Fibroblast of villous mesenchyme (primary cell): ENCODE data around the gene PITX2. TPM values are rescaled to one million over a fixed set of nuclear protein-coding genes. Genes with fewer than 3 reads are reported as not detected.

Experiments
- DNase-seq: peaks from one replicate; pipeline ENCODE4 v3.0.0-alpha.2; 2010; ENCODE audit warnings: low read depth
- H3K4me3 ChIP-seq: 2 replicates; pipeline ENCODE4 v1.5.1; 2011; ENCODE audit warnings: low read depth, mild to moderate bottlenecking, low read length
- total RNA-seq: library from RNA; depleted of rRNA; stranded (reverse); fragments of >200 nt; gene quantifications from 2 replicates; pipeline ENCODE4 v1.2.3, GENCODE V29; 2012
- TF ChIP-seq, protein P1 (sequence below): IDR thresholded peaks from 2 replicates; pipeline ENCODE4 v1.5.1; 2012; ENCODE audit warnings: low read depth, mild to moderate bottlenecking, low read length; ENCODE audit not compliant: insufficient read depth

PITX2 gene
- total RNA-seq, 1 donor: 7.8 TPM

DNA sequence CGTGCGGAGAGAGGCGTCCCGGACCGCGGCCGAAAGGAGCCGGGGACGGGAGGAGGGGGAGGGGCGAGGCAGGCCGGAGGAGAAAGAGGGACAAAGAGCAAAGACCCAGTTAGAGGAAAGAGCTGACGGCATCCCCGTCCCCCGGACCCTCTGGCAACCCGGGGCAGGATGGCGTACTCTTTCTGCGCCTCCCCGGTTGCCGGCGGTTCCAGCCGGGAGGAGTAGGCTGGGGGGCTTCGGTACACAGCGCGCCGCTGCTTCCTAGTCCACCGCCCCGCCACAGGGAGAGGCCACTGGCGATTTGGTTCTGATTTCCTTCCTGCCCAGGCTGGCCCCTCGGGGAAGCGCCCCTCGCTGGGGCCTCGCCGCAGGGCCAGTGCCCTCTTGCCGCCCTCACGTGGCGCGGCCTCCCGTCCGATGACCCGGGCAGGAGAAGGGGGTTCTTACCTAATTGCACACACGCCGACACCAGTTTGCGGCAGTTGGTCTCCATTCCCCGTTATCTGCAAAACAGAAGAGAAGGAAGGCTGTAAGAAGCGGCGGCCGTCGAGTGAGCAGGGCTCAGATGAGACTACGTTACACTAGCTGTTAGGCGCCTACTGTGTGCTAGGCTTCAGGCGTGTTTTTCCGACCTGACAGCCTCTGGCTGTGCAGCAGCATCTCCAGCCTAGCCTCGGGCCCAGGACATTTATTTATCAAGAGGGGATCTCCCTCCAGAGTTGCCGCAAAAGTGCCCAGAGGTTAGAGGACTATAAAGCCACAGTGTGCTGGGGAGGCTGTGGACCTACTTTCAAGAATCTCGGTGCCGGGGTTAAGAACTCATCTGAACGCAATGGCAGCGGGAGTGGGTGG lies 9.9 kb upstream of the PITX2 start:
- peak; percentile 55 for DNase-seq
- TF ChIP-seq, protein P1, sequence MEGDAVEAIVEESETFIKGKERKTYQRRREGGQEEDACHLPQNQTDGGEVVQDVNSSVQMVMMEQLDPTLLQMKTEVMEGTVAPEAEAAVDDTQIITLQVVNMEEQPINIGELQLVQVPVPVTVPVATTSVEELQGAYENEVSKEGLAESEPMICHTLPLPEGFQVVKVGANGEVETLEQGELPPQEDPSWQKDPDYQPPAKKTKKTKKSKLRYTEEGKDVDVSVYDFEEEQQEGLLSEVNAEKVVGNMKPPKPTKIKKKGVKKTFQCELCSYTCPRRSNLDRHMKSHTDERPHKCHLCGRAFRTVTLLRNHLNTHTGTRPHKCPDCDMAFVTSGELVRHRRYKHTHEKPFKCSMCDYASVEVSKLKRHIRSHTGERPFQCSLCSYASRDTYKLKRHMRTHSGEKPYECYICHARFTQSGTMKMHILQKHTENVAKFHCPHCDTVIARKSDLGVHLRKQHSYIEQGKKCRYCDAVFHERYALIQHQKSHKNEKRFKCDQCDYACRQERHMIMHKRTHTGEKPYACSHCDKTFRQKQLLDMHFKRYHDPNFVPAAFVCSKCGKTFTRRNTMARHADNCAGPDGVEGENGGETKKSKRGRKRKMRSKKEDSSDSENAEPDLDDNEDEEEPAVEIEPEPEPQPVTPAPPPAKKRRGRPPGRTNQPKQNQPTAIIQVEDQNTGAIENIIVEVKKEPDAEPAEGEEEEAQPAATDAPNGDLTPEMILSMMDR: no peak

DNA sequence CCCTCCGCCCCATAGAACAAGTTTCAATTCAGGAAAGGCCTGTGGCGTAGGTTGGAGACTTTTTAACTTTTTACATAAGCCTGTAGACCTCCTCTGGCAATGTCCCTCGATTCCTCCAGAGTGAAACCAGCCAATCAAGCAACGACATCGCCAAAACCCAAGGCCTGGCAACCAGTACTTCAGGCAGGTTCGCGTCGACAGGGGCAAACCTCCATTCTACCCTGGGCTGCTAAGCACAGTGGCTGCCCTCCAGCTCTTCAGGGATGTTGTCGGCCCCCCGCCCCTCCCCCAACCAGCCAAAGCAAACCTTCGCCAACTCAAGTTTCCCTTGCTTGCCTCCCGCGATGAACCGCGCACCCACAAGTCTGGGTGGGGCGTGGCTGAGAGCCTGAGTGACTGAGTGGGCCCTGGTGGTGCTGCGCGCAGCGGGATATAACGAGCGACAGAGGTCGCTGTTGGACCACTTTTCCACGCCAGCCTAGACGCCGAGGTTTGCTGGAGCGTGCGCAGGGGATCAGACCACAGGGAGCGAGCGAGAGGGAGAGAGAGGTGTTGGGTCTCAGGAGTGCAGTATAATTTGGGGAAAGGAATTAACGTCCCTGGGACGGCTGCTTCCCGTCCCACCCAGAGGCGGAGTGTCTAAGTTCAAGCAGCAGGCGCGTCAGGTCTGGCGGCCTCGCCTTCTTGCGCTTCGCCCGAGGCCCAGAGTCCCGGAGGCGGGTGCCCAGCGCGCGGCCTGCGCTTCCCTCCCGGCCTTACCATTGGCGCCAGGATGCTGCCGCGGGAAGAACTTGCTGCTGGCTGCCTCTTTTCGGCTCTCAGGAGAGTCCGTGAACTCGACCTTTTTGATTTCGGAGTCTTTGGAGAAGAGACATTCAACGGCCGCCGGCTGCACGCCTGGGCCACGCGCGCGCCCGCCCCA lies 9.0 kb upstream of the PITX2 start:
- peak; percentile 97 for DNase-seq
- peak overlapping the region; percentile 78 for H3K4me3 ChIP-seq
- TF ChIP-seq, protein P1: peak; percentile 88

More for the DNA sequence above, 9.9 kb upstream of the PITX2 start:
- peak overlapping the region; percentile 78 for H3K4me3 ChIP-seq

DNA sequence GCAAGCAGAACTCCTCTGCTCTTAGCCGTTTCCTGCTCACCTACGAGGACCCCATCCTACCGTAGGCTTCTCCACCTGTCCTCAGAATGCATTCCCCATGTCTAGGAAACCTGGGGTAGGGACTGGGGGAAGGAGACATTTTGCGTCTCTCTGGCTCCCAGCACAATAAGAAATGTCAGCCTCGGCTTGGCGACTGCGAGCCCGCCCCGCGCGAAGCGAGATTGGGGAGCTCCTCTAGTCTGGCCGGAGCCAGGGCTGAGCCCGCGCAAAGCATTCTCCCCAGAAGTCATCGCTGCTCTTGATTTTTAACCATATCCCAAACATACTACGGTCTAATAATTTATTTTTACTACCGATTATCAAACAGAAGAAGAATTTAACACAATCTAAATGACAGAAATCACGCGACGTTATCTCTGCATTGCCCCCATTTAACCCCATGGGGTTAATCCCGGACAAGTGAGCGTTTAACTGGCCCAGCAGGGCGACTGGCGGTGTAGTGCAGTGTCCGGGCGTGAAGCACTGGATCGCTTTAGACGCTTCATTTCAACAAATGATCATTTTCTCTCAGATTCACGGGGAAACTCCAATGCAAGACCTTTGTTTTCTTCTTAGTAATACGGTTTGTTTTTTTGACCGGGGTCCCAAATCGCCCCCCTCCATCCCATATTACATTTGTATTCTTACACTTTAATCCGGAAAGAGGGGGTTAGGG lies 8.0 kb upstream of the PITX2 start:
- TF ChIP-seq, protein P1: no peak
- DNase-seq: peak; percentile 59

DNA sequence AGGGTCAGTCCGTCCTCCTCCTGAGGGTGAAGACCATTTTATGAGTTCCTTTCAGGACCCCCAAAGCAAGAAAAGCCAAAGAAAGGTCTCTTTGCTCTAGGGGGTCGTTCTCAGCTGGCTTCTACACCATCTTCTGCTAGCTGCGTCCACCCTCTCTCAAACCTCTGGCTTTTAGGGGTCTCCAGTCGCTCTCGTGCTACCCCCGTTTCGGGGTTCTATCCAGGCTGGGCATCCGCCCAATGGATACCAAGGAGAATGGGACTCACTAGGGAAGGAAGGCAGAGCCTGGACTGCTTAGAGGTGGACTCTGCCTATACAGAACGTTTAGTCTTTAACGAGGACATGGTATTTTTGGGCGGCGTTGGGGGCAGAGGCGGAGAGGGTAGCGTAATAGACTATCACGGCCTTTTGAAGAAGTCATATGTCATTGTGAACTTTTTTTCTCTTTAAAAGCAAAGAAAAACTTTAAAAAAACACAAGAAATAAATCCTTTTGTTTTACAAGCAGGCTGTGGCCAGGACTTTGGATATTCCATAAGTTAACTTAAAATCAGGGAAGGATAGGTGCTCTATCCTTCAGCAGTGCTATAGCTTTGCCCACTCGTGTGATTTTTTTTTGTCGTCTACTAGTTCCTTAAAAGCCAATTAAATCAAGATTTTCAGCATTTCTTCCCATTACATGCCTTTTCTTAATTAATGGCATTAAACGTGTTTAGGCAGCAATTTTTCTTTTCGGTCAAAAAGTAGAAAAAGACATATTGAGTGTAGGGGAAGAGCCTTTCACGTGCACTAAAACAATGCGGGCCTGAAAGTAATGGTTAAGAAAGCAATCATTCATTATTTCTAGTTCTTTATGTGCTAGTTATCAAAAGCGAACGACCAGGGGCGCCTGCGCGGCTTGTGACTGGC lies 7.2 kb upstream of the PITX2 start:
- DNase-seq: peak; percentile 52
- H3K4me3 ChIP-seq: peak overlapping the region; percentile 78
- TF ChIP-seq, protein P1: no peak

More for the DNA sequence above, 8.0 kb upstream of the PITX2 start:
- H3K4me3 ChIP-seq: peak overlapping the region; percentile 78

DNA sequence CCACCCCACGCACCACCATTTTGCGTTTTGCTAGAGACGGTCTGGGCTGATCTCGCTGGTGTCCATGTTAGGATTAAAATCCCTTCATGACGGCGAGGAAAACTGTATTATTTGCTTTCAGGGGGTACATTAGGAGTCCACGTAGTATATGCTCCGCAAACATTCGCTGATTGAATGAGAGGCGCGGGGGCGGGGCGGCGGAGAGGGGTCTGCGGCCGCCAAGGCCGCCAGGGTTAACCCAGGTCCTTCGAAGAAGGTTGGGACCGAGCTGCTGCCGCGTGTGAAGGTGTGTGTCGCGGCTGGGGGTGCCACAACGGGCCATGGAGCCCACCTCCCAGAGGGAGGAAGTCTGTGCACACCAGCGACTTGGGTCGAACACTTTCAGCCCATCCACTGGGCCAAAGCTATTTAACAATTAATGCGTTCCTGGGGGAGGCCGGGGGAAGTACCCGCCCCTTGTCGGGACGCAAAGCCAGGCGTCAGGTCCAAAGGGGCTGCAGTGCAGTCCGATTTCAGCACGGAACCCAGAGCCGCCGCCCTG lies 6.4 kb upstream of the PITX2 start:
- TF ChIP-seq, protein P1: no peak
- H3K4me3 ChIP-seq: peak overlapping the region; percentile 78
- DNase-seq: peak; percentile 37
